Superior temporal gyrus (tissue), 1 donor: ENCODE data around the gene C4B.
A peak's percentile ranks its signal among the peaks of the same experiment; 100 is the strongest.
"Not testable (repeated sequence)": the region's sequence is repeated elsewhere in the genome, so short reads cannot be mapped to it uniquely, and the experiment has no call there.

Experiments
- DNase-seq: peaks from one replicate; pipeline ENCODE4 v3.0.0-alpha.2; 2016; ENCODE audit errors: extremely low spot score

The C4B gene

GRCh38 chr6:32014547-32014946 lies at the start of gene C4B:
TSS of gene C4B (plus strand) at chr6:32014795. CDS start at chr6:32014846, 51 bp downstream.
- DNase-seq: not testable (repeated sequence)

GRCh38 chr6:31965700-31966099 lies 48.9 kb upstream of the C4B start:
- DNase-seq: no peak

GRCh38 chr6:31966506-31966905 lies 48.1 kb upstream of the C4B start:
- DNase-seq: no peak

- DNase-seq: no peak
Observed at GRCh38 chr6:31966997-31967925, 47.3 kb upstream of the C4B start.

GRCh38 chr6:31967926-31968320 lies 46.7 kb upstream of the C4B start:
- no peak for DNase-seq

GRCh38 chr6:31968326-31968725 lies 46.3 kb upstream of the C4B start:
- DNase-seq: no peak

- DNase-seq: no peak
Observed at GRCh38 chr6:31968791-31969711, 45.5 kb upstream of the C4B start.

GRCh38 chr6:31969712-31970603 lies 44.6 kb upstream of the C4B start:
- DNase-seq: no peak

- DNase-seq: no peak
Observed at GRCh38 chr6:31970604-31971271, 43.9 kb upstream of the C4B start.

GRCh38 chr6:31971279-31971992 lies 43.2 kb upstream of the C4B start:
- no peak for DNase-seq

- peak; percentile 98 for DNase-seq
Observed at GRCh38 chr6:31971993-31972708, 42.4 kb upstream of the C4B start, which contains the start of gene DXO. TSS of gene DXO (minus strand) at chr6:31972138. CDS start at chr6:31971675, 463 bp downstream.

GRCh38 chr6:31972709-31973350 lies 41.8 kb upstream of the C4B start:
- no peak for DNase-seq

GRCh38 chr6:31976065-31976464 lies 38.5 kb upstream of the C4B start:
- DNase-seq: not testable (repeated sequence)

GRCh38 chr6:31977816-31978431 lies 36.7 kb upstream of the C4B start:
- no peak for DNase-seq

GRCh38 chr6:31978831-31979230 lies 35.8 kb upstream of the C4B start:
- DNase-seq: no peak

GRCh38 chr6:31979238-31979898 lies 35.2 kb upstream of the C4B start:
- DNase-seq: no peak

GRCh38 chr6:31980195-31980876 lies 34.3 kb upstream of the C4B start:
- not testable (repeated sequence) for DNase-seq
